HepG2 (cell line): ENCODE results near the gene PSMB10. TPM values are rescaled to one million over a fixed set of nuclear protein-coding genes. Genes with fewer than 3 reads are reported as not detected.

ENCODE experiments used
- ATAC-seq: fragments of 200-7000 bp; cut with Tn5 transposase; 3 replicates; pipeline ENCODE4 v1.9.1; 2020; ENCODE audit warnings: mild to moderate bottlenecking, moderate library complexity
- BruUV-seq: library from RNA; stranded (reverse); fragments of 400-500 nt; replicated peaks from 2 replicates; lab custom pipeline; 2021; lab: Mats Ljungman, UMichigan
- CTCF ChIA-PET: fragments of 300-600 bp; formaldehyde crosslinking; extraction: SDS; loops from one replicate; lab custom pipeline; 2021; ENCODE audit warnings: low total read pairs, inconsistent platforms, low intra/inter-chr PET ratio; lab: Yijun Ruan, JAX
- POLR2A ChIA-PET: fragments of 350-600 bp; sonication (Branson Sonifier 250); formaldehyde crosslinking; loops from one replicate; lab custom pipeline; 2020; ENCODE audit warnings: antibody characterized with exemption, inconsistent platforms; lab: Yijun Ruan, JAX
- DNase-seq: peaks from one replicate; pipeline ENCODE4 v3.0.0-alpha.2; 2015; ENCODE audit warnings: low spot score
- FAIRE-seq: peaks from 3 replicates; lab custom pipeline; 2011; peaks lifted over from hg19 to GRCh38; lab: Jason Lieb, UNC
- H2AFZ ChIP-seq: one replicate; pipeline ENCODE4 v1.6.1; 2011; ENCODE audit warnings: low read length, inconsistent platforms
- H3K27ac ChIP-seq: fragments of 300-600 bp; 3 replicates; pipeline ENCODE4 v1.8.0; 2011; ENCODE audit warnings: mixed run types, mild to moderate bottlenecking, mixed read lengths, low read length, inconsistent platforms; ENCODE audit not compliant: insufficient read depth; ENCODE audit errors: extremely low read length
- H3K27me3 ChIP-seq, 2 experiments: fragments of 200-600 bp in 1 of 2; 2 replicates in 1 of 2; 3 replicates in 1 of 2; pipeline versions ENCODE4 v1.6.0 to v1.8.0; 2011; ENCODE audit warnings: low read length in 2 of 2, mild to moderate bottlenecking in 2 of 2, moderate library complexity in 2 of 2, inconsistent platforms in 1 of 2; ENCODE audit not compliant: insufficient read depth in 2 of 2, control insufficient read depth in 1 of 2
- H3K36me3 ChIP-seq, 2 experiments: fragments of 200-600 bp in 1 of 2; replicated peaks in 1 of 2; 2 replicates in 1 of 2; 3 replicates in 1 of 2; pipeline versions ENCODE4 v1.5.1 to v1.8.0; 2011; ENCODE audit warnings: low read length in 2 of 2, inconsistent platforms in 1 of 2; ENCODE audit not compliant: insufficient read depth in 2 of 2, control insufficient read depth in 1 of 2
- H3K4me1 ChIP-seq: 2 replicates; pipeline ENCODE4 v1.5.1; 2012; ENCODE audit warnings: low read length, inconsistent platforms; ENCODE audit not compliant: insufficient read depth
- H3K4me2 ChIP-seq: 2 replicates; pipeline ENCODE4 v1.6.0; 2011; ENCODE audit warnings: low read depth, low read length, inconsistent platforms
- H3K4me3 ChIP-seq, 3 experiments: fragments of 200-600 bp in 1 of 3; sonication (generic), shearing (Covaris generic) in 1 of 3; replicated peaks in 1 of 3; 2 replicates each; pipeline ENCODE4 v1.5.1; 2011 to 2016; ENCODE audit warnings: low read length in 3 of 3, inconsistent platforms in 2 of 3, low read depth in 2 of 3, mild to moderate bottlenecking in 2 of 3, control low read depth in 1 of 3, mixed read lengths in 1 of 3; ENCODE audit not compliant: insufficient read depth in 1 of 3
- H3K79me2 ChIP-seq: one replicate; pipeline ENCODE4 v1.6.1; 2011; ENCODE audit warnings: low read length, inconsistent platforms; ENCODE audit not compliant: insufficient read depth
- H3K9ac ChIP-seq: 2 replicates; pipeline ENCODE4 v1.6.0; 2011; ENCODE audit warnings: mild to moderate bottlenecking, low read depth, low read length, inconsistent platforms; ENCODE audit not compliant: insufficient read depth
- H3K9me3 ChIP-seq: 2 replicates; pipeline ENCODE4 v1.5.1; 2012; ENCODE audit warnings: mild to moderate bottlenecking, low read length
- H4K20me1 ChIP-seq: 2 replicates; pipeline ENCODE4 v1.6.0; 2011; ENCODE audit warnings: inconsistent platforms, mild to moderate bottlenecking, low read length, moderate library complexity; ENCODE audit not compliant: insufficient read depth
- CCAR2 ChIP-seq: fragments of 200-400 bp; formaldehyde crosslinking; optimal IDR thresholded peaks from 2 replicates; pipeline ENCODE3; 2018; ENCODE audit warnings: low read depth, mild to moderate bottlenecking, low read length, moderate library complexity
- FOXP1 ChIP-seq, 2 experiments: fragments of 450-650 bp in 1 of 2; IDR thresholded peaks; 2 replicates each; pipeline ENCODE4 v1.6.1; 2017 to 2018; ENCODE audit warnings: antibody characterized with exemption in 1 of 2
- KDM3A ChIP-seq: IDR thresholded peaks from 2 replicates; pipeline ENCODE4 v1.6.1; 2018; ENCODE audit warnings: low read depth, missing compliant biosample characterization
- TEAD3 ChIP-seq: optimal IDR thresholded peaks from 2 replicates; pipeline ENCODE3; 2016; ENCODE audit warnings: borderline replicate concordance
- TOE1 ChIP-seq: sonication (generic); formaldehyde crosslinking; IDR thresholded peaks from 2 replicates; pipeline ENCODE4 v1.4.0; 2020; ENCODE audit warnings: mild to moderate bottlenecking, missing genetic modification reagents
- ZBTB46 ChIP-seq: sonication (generic); formaldehyde crosslinking; IDR thresholded peaks from 2 replicates; pipeline ENCODE4 v1.4.0; 2020; ENCODE audit warnings: mild to moderate bottlenecking, missing genetic modification reagents, borderline replicate concordance
- ZNF143 ChIP-seq: sonication (generic); formaldehyde crosslinking; IDR thresholded peaks from 2 replicates; pipeline ENCODE4 v1.4.0; 2020; ENCODE audit warnings: missing genetic modification reagents
- ZNF263 ChIP-seq: sonication (generic); formaldehyde crosslinking; IDR thresholded peaks from 2 replicates; pipeline ENCODE4 v1.4.0; 2020; ENCODE audit warnings: missing genetic modification reagents
- ZNF589 ChIP-seq: sonication (generic); formaldehyde crosslinking; conservative IDR thresholded peaks from 2 replicates; pipeline ENCODE4 v1.8.0; 2022; ENCODE audit warnings: mild to moderate bottlenecking, moderate library complexity, missing genetic modification reagents
- ZNF720 ChIP-seq: sonication (generic); formaldehyde crosslinking; IDR thresholded peaks from 2 replicates; pipeline ENCODE4 v1.4.0; 2020; ENCODE audit warnings: missing genetic modification reagents
- ZNF782 ChIP-seq: sonication (generic); formaldehyde crosslinking; IDR thresholded peaks from 2 replicates; pipeline ENCODE4 v1.4.0; 2020; ENCODE audit warnings: missing genetic modification reagents, mild to moderate bottlenecking, borderline replicate concordance
- WGBS: methylation state at CpG from one replicate; pipeline ENCODE4 v1.1.6; 2017; ENCODE audit warnings: low lambda C conversion rate; 5-methylcytosine and 5-hydroxymethylcytosine counted together
- in situ Hi-C: cut with HindIII; loops from 2 replicates; pipeline ENCODE4 v1.10.0; 2017; ENCODE audit warnings: low pct_unique_long_range_greater_than_20kb; ENCODE audit not compliant: extremely low pct_ligation_motif_present
- intact Hi-C: fragments of 100-400 bp; cut with micrococcal nuclease; formaldehyde crosslinking; loops from one replicate; pipeline ENCODE4 v1.10.0; 2022; ENCODE audit not compliant: unreplicated experiment
- polyA plus RNA-seq, 8 experiments: library from polyadenylated mRNA; depleted of rRNA in 3 of 8; stranded (reverse) in 7 of 8; unstranded in 1 of 8; fragments of >200 nt; fragmentation: Illumina TruSeq in 4 of 8; extraction: Trizol in 4 of 8; gene quantifications; 2 replicates each; pipeline versions ENCODE4 v1.2.1 to v1.2.3, GENCODE V29; 2011 to 2016; ENCODE audit warnings: low read depth in 4 of 8, missing spikeins in 1 of 8, mixed read lengths in 1 of 8; ENCODE audit not compliant: insufficient read depth in 1 of 8
- total RNA-seq, 5 experiments: library from RNA; depleted of rRNA; stranded (reverse); fragments of >200 nt; fragmentation: Illumina TruSeq; extraction: Trizol; gene quantifications; 2 replicates each; pipeline ENCODE4 v1.2.3, GENCODE V29; 2016; ENCODE audit warnings: low read depth in 1 of 5
- TF ChIP-seq, protein P1 (sequence below): sonication (generic); formaldehyde crosslinking; IDR thresholded peaks from 2 replicates; pipeline ENCODE4 v1.4.0; 2020; ENCODE audit warnings: missing genetic modification reagents

Gene PSMB10
- total and polyA plus RNA-seq, 2 of the 13 experiments (the other 11 are each of a cell fraction or from before 2014, with no cell fraction given) = 12.7 to 65.9 TPM

GRCh38 chr16:67917140-67917851, 19.4 kb downstream of the PSMB10 start:
- DNase-seq = no peak
- TF ChIP-seq ZNF589 (CRISPR knock-in tag) (no peak), TOE1 (CRISPR knock-in tag) (no peak), TEAD3 (CRISPR knock-in tag) (peak; percentile 23), ZNF263 (CRISPR knock-in tag) (peak; percentile 28; the same call in 1 of the 2 replicates), ZNF720 (no peak)
- TF ChIP-seq, all 625 proteins: peak for 2
- ATAC-seq (no peak), FAIRE-seq (no peak)
- H3K4me3 ChIP-seq = no peak overlapping the region
- H3K4me1 ChIP-seq = peaks cover 34% of the 10 kb centered on the region
- ChIA-PET POLR2A (interaction anchor here (0.9 to 1.2 kb wide), 2 partner anchors 14 to 318 kb away, joined by 3 to 4 read pairs; partner anchors contain the start of gene CTRL), CTCF (no interaction called here)
- no peak overlapping the region for H3K27ac ChIP-seq
- in situ Hi-C loops (no loop called here), intact Hi-C loops (no loop called here)
- no peaks in the 10 kb centered on the region for H3K79me2 ChIP-seq
- peaks cover 6% of the 10 kb centered on the region; the same call in 1 of the 2 replicates for H4K20me1 ChIP-seq
- no peak overlapping the region for H2AFZ ChIP-seq
- H3K27me3 ChIP-seq = no peaks in the 10 kb centered on the region
- no TSS peak for BruUV-seq
- WGBS = 83% methylated on average over 4 of the region's 6 CpGs
- H3K9me3 ChIP-seq = no peaks in the 10 kb centered on the region
- no peak overlapping the region for H3K9ac ChIP-seq
- H3K4me2 ChIP-seq = no peak overlapping the region
- peaks cover 14 to 16% of the 10 kb centered on the region in 2 experiments; a peak in 4 of 5 replicates for H3K36me3 ChIP-seq

DNA sequence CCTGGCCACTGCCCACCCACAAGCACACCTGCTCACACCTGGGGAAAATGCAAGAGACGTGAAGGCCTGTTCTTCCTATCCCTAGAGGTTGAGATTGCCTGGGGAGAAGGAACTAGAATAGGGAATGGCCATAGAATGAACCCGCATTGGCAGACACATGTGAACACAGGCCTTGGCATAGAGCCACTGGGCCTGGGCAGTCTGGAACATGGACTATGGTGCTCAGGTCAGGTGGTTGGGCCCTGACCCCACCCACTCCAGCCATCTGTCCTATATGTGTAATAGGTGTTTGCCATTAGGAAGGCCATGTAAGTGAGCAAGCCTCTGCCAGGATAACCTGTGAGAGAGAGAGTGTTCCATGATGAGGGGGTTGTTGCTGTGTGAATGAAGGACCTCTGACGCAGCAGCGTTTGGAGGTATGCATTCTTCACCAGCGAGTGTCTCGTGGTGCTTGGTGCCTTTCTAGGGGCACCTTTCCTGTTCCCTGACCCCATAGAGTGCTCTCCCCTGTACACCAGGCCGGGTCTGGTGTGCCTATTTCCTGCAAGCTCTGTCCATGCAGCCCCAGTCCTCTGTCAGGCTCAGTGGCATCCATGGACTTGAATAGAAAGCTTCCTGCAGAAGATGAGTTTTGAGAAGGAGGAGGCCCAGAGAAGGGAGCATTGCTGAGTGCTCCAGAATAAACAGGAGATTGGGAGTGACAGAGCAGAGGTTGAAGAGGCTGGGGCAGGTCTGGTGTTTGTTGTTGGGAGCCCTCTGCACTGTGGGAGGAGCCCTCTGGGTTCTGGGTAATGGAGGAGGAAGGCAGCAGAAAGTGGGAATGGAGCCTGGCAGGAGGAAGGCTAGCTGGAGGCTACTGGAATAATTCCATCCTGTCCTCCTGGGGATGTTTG, 20.6 kb downstream of the PSMB10 start:
- peak; percentile 87 for ATAC-seq
- Histone ChIP-seq H3K79me2 (no peaks in the 10 kb centered on the region), H3K9ac (no peak overlapping the region), H3K4me2 (peak overlapping the region; percentile 52), H3K4me1 (peaks cover 34% of the 10 kb centered on the region), H3K27ac (peak overlapping the region; percentile 44), H3K4me3 (no peak overlapping the region), H2AFZ (no peak overlapping the region), H3K9me3 (no peaks in the 10 kb centered on the region), H3K36me3 (peaks cover 15 to 20% of the 10 kb centered on the region in 2 experiments; a peak in 4 of 5 replicates), H4K20me1 (peaks cover 6% of the 10 kb centered on the region; the same call in 1 of the 2 replicates), H3K27me3 (no peaks in the 10 kb centered on the region)
- BruUV-seq = no TSS peak
- intact Hi-C loops (no loop called here), in situ Hi-C loops (no loop called here)
- peak; percentile 90 for FAIRE-seq
- ChIA-PET POLR2A (interaction anchor here (1.2 to 2.9 kb wide), 2 partner anchors 23 to 319 kb away, joined by 4 to 10 read pairs; partner anchors contain the start of gene PSKH1), CTCF (interaction anchor here (1.7 kb wide), 1 partner anchor 33 kb away, joined by 3 read pairs; no protein-coding TSS in a partner anchor)
- peak; percentile 59 for DNase-seq
- 59% methylated on average over 7 of the region's 7 CpGs for WGBS
- TF ChIP-seq, protein P1, sequence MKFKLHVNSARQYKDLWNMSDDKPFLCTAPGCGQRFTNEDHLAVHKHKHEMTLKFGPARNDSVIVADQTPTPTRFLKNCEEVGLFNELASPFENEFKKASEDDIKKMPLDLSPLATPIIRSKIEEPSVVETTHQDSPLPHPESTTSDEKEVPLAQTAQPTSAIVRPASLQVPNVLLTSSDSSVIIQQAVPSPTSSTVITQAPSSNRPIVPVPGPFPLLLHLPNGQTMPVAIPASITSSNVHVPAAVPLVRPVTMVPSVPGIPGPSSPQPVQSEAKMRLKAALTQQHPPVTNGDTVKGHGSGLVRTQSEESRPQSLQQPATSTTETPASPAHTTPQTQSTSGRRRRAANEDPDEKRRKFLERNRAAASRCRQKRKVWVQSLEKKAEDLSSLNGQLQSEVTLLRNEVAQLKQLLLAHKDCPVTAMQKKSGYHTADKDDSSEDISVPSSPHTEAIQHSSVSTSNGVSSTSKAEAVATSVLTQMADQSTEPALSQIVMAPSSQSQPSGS = no peak
- no peak for TF ChIP-seq KDM3A
- no peak for TF ChIP-seq ZNF782 (CRISPR knock-in tag)
- TF ChIP-seq ZNF143 (CRISPR knock-in tag) = peak; percentile 50; the same call in 1 of the 2 replicates
- TF ChIP-seq CCAR2 = no peak
- TF ChIP-seq FOXP1 (IDR thresholded peaks at IDR 0.05) = no peak
- peak; percentile 30; the same call in 1 of the 2 replicates for TF ChIP-seq FOXP1 (CRISPR knock-in tag; IDR thresholded peaks at IDR 0.05)
- no peak for TF ChIP-seq ZBTB46
